Brain microvascular endothelial cell (primary cell): ENCODE data around the gene DYSF.

Source experiments
- DNase-seq: peaks from one replicate; pipeline ENCODE4 v3.0.0-alpha.2; 2020
- H3K27ac ChIP-seq: fragments of 250-450 bp; sonication (Bioruptor Pico); 2 replicates; pipeline ENCODE4 v1.5.1; 2020; ENCODE audit warnings: mild to moderate bottlenecking, moderate library complexity
- H3K27me3 ChIP-seq: fragments of 250-450 bp; sonication (Bioruptor Pico); replicated peaks from 2 replicates; pipeline ENCODE4 v1.5.1; 2020; ENCODE audit warnings: mild to moderate bottlenecking
- H3K36me3 ChIP-seq: fragments of 250-450 bp; sonication (Bioruptor Pico); replicated peaks from 2 replicates; pipeline ENCODE4 v1.5.1; 2020; ENCODE audit warnings: mild to moderate bottlenecking
- H3K4me3 ChIP-seq: 2 replicates; pipeline ENCODE4 v1.5.1; 2011; ENCODE audit warnings: low read depth, mild to moderate bottlenecking, control low read depth, low read length, moderate library complexity
- CTCF ChIP-seq: IDR thresholded peaks from 2 replicates; pipeline ENCODE4 v1.5.1; 2011; ENCODE audit warnings: low read depth, mild to moderate bottlenecking, moderate library complexity, low read length, control low read depth, inconsistent platforms; ENCODE audit errors: missing control alignments
- in situ Hi-C: cut with HindIII; loops from 2 replicates; pipeline ENCODE4 v1.10.0; 2017; ENCODE audit warnings: low sequenced_read_pairs, low pct_ligation_motif_present

DYSF gene

GRCh38 chr2:71592181-71592711 is 138.9 kb downstream of the DYSF start:
- in situ Hi-C loops: no loop called here
- no peak for DNase-seq
- Histone ChIP-seq H3K27ac (no peak overlapping the region), H3K27me3 (no peaks in the 10 kb centered on the region), H3K36me3 (peaks cover 2% of the 10 kb centered on the region), H3K4me3 (no peak overlapping the region)
- TF ChIP-seq CTCF: no peak

GRCh38 chr2:71595569-71595968 is 142.2 kb downstream of the DYSF start:
- no peaks in the 10 kb centered on the region for H3K27me3 ChIP-seq
- H3K4me3 ChIP-seq: no peak overlapping the region
- in situ Hi-C loops: no loop called here
- peaks cover 2% of the 10 kb centered on the region for H3K36me3 ChIP-seq
- no peak overlapping the region for H3K27ac ChIP-seq
- DNase-seq: no peak
- TF ChIP-seq CTCF: no peak

- H3K27me3 ChIP-seq: no peaks in the 10 kb centered on the region
- DNase-seq: no peak
Measured at GRCh38 chr2:71596011-71596410, 142.7 kb downstream of the DYSF start.

GRCh38 chr2:71597756-71598155 is 144.4 kb downstream of the DYSF start:
- in situ Hi-C loops: no loop called here
- Histone ChIP-seq H3K4me3 (no peak overlapping the region), H3K36me3 (peaks cover 2% of the 10 kb centered on the region), H3K27ac (no peak overlapping the region), H3K27me3 (no peaks in the 10 kb centered on the region)
- TF ChIP-seq CTCF: no peak
- no peak for DNase-seq

More at GRCh38 chr2:71596011-71596410, 142.7 kb downstream of the DYSF start:
- H3K27ac ChIP-seq: no peak overlapping the region
- no peak for TF ChIP-seq CTCF
- H3K4me3 ChIP-seq: no peak overlapping the region
- peaks cover 2% of the 10 kb centered on the region for H3K36me3 ChIP-seq
- in situ Hi-C loops: no loop called here

- TF ChIP-seq CTCF: no peak
- H3K27me3 ChIP-seq: no peaks in the 10 kb centered on the region
- H3K27ac ChIP-seq: no peak overlapping the region
- H3K36me3 ChIP-seq: peaks cover under 1% of the 10 kb centered on the region
- DNase-seq: no peak
- H3K4me3 ChIP-seq: no peak overlapping the region
- in situ Hi-C loops: no loop called here
Measured at GRCh38 chr2:71598526-71598925, 145.2 kb downstream of the DYSF start.

GRCh38 chr2:71599038-71599437 is 145.7 kb downstream of the DYSF start:
- in situ Hi-C loops: no loop called here
- no peak for TF ChIP-seq CTCF
- DNase-seq: no peak
- no peaks in the 10 kb centered on the region for H3K27me3 ChIP-seq
- H3K27ac ChIP-seq: no peak overlapping the region
- no peaks in the 10 kb centered on the region for H3K36me3 ChIP-seq
- no peak overlapping the region for H3K4me3 ChIP-seq
